NCI-H1092 treated with DMSO at 0.1 percent for 48 hours (cell line): ENCODE data around the gene RASSF8.

Source experiments
- DNase-seq: peaks from one replicate; lab custom pipeline; 2025; lab: John Stamatoyannopoulos, UW

Gene RASSF8

GRCh38 chr12:26126340-26127284, 168.1 kb downstream of the RASSF8 start:
- DNase-seq, result no peak

GRCh38 chr12:26127404-26127803, 168.9 kb downstream of the RASSF8 start:
- DNase-seq, result no peak

- DNase-seq, result no peak
Measured at GRCh38 chr12:26128168-26128567, 169.7 kb downstream of the RASSF8 start.
